T-helper 9 cell (primary cell): Measurements from ENCODE around the gene APC.
"Not testable (repeated sequence)": the region's sequence is repeated elsewhere in the genome, so short reads cannot be mapped to it uniquely, and the experiment has no call there.

Source experiments
- DNase-seq: peaks from one replicate; pipeline ENCODE4 v3.0.0-alpha.2; 2020
- total RNA-seq, 2 donors: gene quantifications; one replicate each; lab custom pipeline; 2026; lab: John Stamatoyannopoulos, UW

Gene APC
- total RNA-seq, result 50.7 to 92.1 reads per million in 2 donors

DNA sequence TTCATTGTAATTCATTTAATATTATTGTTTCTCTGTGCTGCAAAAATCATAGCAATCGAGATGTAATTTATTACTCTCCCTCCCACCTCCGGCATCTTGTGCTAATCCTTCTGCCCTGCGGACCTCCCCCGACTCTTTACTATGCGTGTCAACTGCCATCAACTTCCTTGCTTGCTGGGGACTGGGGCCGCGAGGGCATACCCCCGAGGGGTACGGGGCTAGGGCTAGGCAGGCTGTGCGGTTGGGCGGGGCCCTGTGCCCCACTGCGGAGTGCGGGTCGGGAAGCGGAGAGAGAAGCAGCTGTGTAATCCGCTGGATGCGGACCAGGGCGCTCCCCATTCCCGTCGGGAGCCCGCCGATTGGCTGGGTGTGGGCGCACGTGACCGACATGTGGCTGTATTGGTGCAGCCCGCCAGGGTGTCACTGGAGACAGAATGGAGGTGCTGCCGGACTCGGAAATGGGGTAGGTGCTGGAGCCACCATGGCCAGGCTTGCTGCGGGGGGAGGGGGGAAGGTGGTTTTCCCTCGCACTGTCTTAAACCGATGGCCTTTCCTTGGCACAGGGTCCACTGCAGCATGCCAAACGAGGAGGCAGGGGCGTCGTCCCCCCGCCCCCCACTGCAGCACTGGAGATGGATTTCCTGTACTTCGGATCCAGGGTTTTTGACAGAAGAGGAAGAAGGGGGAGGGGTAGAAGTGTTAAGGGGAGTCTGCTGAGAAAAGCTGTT is at the start of gene APC:
Gene APC (plus strand): TSS at position 423 of the 728 bp plus-strand sequence. CDS start 17,006 bp downstream, outside the sequence.
- DNase-seq, result peak; percentile 75

DNA sequence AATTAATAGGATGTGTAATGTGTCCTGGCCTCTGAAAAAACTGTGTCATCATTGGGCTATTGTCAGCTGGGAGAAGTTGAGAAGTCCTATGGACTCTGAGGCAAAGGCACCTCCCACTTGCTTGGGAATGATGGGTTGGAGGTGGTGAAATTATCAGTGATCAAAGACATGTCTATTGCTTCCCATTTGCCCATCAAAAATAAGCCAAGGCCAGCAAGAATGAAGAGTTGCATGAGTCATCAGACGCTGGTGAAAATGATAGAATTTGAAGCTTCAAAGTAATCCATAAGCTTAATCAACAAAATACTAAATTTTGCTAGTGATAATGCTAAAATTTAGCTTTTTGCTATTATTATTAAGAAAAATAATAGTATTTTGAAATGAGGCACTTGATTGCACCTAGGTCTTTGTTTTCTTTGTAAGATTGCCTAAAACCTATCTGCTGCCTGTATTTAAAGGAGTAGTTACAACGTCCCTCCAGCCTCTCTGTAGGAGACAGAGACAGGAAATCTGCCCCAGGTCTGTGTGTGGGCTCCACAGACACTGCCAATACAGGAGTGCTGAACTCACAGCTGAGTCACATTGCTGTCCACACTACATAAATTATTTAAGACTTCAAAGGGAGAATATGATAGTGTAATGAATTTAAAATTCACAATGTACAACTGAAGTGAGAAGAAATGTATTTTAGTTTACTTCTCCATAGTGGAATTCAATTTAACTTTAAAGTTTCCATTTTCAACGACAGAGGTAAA is 48.4 kb upstream of the APC start:
- no peak for DNase-seq

DNA sequence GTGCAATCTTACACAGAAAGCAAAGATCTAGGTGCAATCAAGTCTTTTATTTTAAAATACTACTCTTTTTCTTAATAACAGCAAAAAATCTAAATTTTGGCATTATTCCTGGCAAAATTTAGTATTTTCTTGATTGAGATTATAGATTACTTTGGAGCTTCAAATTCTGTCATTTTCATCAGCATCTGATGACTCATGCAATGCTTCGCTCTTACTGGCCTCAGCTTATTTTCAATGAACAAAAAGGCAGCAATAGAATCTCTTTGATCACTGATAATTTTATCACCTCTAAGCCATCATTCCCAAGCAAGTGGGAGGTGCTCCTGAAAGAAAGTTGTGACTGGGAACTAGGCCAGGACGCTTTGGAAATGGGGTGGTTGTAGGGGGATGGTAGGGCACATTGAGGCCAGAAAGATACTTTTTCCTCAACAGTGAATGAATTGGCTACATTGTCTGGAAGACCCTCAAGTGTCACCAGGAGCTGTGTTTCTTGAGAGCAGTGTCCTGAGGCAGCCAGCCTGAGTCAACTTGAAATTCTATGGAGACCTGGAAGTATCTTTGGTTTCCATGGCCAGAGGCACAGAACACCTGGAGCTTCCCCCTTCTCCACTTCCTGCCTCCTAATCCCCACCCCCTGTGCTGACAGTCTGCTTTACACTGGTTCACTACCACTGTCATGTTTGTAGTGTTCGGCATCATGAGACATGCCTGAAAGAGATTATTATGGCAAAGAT is 46.9 kb upstream of the APC start:
- no peak for DNase-seq

DNA sequence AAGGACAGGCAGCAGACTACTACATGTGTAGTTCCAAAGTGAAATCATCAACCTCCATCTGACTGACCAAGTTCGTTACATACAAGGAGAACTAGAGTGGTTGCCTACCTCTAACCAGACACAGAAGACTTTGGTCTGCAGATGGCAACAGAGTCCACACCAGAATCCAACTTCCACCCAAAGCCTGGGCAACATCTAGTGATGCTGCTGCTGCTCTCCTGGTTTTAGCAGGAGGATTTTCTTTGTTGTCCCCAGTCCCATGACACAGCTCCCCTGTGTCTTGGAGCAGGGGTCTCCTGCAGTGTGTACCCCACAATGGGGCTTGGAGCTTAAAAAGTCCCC is 46.4 kb upstream of the APC start:
- DNase-seq, result no peak

DNA sequence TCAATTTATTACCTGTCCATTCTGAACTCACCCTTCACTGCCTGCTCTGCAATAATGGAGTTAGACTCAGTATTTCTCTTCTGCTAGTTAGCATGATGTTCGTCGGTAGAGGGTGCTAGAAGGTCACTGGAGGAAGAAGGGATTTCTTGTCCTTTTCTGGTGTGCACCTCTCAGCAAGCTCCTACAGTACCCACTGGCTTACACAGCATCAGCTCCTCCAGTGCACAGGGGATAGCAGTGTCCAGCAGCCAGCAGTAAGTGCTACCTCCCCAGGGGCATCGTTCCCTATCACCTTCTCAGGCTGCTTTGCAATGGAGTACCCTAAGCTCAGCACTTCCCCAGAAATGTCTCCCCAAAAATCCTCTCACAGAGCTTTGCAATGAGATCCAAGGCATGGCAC is 45.9 kb upstream of the APC start:
- DNase-seq, result no peak

DNA sequence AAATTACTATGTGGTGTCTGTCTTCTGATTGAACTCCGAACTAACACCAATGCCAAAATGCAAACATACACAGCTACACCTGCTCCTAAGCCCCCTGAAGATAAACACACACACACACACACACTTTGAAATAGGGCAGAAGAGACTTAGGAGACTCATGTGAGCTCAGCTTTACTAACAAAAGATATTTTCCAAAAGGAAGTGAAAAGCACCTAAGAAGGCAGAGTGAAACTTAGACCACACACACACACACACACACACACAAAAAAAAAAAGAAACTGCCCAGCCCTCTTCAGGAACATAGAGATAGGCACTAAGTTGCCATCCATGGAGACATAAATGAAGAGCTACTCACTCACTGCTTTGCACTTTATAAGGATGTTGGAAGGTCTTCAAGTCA is 45.2 kb upstream of the APC start:
- DNase-seq, result no peak

DNA sequence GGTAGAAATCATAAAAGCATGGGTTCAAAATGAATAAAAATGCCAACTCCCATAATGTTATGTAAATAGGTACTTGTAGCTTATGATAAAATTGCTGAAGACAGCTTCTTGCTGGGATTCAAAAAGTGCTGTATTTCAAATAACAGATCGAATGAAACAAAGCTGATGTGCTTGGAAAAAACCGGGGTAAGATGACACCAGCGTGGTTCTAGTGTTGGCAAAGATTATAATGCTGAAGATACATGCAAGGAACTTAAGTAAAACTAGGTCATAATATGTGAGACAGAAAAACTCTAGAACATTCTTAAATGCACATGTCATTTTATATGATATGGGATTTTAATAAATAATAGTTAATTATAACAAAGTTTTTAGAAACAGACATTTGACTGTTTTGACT is 44.4 kb upstream of the APC start:
- DNase-seq, result no peak

DNA sequence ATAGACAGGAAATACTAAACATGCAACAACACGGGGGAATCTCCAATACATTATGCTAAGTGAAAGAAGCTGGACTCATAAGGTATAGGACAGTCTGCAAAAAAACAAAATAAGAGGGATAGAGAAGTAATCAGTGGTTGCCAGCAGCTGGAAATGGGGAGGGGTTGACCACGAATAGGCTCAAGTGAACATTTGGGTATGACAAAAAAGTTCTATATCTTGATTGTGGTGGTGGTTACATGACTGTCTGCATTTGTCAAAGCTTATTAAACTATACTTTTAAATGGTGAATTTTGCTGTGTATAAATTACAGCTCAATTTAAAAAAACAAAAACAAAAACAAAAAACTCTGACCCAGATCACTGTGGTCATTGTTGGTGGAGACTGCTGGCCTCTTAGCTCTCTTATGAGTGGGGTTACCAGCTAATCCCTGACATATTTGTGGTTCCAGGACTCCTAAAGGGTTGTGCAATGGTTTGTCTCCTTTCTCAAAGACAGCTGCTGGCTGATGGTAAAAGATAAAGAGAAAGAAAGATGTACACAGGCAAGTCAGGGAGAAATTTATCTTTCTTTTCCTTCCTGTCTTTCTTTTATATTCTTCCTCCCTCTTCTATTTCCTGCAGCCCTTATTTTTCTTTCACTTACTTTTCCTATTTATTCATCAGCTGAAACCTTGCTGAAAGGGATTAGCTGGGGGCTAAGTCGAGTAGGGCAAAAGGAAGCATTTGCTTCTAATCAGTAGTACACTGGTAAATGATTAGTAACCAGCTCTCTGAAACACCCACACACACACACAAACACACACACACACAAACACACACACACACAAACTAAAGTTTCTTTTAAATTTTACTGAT is 42.6 kb upstream of the APC start:
- no peak for DNase-seq

DNA sequence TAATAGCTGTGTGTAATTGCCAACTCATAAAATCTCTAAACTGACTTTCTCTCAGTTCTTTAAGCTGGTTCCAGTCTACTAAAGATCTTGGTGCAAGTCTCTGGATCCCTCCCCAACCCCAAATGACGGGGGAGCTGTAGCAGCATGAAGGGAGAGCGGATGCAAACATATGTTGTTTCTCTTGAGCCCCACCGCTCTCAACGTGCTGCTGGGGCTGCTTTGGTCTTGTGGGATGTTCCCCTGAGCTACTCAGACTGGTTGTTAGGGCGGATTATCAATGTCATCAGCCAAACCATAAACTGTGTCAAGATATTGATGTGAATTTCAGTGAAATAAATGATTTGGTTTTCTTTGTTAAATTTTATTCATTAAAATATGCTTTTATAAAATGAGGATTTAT is 40.9 kb upstream of the APC start:
- no peak for DNase-seq

DNA sequence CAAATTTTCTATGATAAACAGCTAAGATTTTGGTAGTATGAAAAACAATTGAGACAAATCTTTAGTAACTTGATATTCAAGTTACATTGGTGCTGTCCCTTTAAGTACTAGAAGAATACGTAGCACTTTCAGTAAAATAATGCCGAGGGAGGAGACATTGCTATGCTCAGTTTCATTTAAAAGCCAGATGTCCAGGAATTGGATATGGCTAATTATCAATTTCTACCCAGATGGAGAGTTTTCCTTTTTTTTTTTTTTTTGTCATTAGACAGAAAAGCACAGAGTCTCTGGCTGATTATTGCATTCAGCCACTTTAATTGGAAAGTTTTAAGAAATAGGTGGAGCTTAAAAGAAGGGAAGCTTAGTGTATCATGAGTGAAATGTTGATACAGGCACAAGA is 40.4 kb upstream of the APC start:
- DNase-seq, result no peak

DNA sequence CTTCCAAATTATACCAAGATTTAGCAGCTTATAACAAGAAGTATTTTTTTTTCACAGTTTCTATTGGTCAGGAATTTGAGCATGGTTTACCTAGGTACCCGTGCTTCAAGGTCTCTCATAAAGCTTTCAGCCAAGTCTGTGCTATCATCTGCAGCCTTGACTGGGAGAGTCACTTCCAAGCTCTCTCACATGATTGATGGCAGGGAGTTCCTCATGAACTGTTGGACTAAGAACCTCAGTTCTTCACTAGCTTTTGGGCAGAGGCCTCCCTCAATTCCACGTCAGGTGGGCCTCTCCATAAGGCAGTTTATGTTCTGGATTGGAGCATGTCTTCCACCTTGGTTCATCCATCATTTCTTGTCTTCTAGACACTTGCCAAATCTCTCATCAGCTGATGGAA is 39.9 kb upstream of the APC start:
- DNase-seq, result no peak

DNA sequence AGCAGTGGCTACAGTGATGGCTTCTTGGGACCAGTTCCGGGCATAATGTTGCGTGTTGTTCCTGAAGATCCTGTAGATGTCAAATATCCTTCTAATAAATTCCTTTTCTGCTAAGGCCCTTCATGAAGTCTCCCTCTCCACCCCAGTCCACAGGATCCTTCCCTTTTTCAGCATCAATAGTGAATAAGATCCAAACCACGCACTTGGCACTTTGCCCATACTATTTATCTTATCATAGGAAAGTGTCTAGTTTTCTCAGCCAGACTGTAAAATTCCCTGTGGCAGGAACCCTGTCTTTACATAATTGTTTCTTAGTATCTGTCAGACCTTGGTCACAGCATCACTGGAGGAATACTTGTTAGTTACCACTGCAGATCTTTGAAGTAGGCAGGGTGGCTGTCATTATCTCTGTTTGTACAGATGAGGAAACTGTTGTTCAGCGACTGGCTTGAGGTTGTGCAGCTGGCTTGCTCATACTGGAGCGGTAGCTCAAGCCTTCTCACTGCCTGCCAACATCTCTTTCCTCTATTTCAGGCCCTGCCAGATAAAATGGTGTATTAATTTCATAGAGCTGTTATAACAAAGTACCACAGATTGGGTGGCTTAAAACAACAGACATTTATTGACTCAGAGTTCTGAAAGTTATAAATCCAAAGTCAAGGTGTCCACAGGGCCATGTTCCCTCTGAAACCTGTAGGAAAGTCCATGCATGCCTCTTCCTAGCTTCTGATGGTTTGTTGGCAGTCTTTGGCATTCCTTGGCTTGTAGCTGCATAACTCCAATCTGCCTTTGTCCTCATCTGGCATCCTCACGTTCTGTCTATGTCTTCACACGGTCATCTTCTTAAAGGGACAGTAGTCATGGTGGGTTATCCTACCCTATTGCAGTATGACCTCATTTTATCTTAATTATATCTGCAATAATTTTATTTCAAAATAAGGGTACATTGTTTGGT is 33.5 kb upstream of the APC start:
- no peak for DNase-seq

DNA sequence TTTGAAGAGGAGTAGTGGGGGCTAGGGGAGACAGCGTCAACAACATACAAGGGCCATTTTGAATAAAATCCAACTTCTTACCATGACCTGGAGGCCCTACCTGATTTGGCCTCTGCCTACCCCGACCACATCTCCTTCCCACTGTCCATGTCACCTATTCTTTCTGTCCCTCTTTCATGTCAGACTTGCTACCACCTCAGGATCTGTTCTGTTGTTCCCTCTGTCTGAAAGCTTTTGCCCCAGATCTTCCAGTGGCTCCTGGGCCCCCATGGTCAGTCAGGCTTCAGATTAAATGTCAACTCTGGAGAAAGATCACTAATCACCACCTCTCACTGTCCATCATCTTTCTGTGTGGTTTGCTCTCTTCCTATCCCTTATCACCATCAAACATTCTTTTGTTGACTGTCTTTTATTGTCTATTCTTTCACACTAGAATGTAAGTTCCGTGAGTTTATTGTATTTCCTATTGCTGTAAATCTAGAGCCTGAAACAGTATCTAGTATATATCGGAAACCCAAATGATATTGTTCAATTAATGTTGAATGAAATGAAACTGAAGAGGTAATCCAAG is 31.2 kb upstream of the APC start:
- no peak for DNase-seq

DNA sequence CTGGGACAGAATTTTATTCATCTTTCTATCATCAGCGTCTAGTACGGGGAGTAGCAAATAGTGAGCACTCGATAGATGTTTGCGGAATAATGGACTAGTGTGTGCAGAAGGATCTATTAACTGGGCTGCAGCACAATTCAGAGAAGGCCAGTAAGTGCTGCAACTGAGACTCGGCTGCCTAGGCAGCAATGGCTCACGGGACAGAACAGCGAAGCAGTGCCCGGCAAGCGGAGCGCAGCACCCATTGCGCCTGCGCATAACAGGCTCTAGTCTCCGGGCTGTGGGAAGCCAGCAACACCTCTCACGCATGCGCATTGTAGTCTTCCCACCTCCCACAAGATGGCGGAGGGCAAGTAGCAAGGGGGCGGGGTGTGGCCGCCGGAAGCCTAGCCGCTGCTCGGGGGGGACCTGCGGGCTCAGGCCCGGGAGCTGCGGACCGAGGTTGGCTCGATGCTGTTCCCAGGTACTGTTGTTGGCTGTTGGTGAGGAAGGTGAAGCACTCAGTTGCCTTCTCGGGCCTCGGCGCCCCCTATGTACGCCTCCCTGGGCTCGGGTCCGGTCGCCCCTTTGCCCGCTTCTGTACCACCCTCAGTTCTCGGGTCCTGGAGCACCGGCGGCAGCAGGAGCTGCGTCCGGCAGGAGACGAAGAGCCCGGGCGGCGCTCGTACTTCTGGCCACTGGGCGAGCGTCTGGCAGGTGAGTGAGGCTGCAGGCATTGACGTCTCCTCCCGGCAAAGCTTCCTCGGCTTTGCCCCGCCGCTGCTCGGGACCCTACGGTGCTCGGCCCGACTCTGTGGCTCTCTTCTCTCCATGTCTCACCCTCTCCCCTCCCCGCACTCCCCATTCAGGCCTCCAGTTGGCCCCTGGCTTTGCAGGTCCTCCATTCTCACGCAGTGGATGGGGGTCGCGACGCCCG is 30.2 kb upstream of the APC start:
- DNase-seq, result peak; percentile 90

DNA sequence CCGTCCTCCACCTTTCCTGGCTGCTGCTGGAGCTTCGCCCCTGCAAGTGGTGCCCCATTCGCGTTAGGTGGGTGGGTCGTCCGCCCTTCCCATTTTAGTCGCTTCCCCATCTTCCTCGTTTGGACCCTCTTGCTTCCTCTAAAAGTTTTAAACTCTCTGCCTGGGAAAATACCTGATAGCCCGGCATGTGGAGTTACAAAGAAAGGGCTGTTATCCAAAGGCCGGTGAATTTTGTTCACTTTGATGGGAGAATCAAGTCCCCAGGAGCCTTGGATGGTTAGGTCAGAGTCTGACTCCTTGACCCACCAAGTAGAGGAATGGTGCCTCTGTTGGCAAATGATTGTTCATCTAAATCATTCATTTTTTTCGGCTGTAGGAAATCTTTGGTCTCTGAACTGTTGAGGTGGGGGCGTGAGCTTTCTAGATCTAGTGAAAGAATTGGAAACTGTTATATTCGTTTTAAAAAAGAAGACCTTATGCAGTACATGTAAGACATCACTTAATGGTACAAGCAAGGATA is 29.5 kb upstream of the APC start:
- DNase-seq, result no peak

DNA sequence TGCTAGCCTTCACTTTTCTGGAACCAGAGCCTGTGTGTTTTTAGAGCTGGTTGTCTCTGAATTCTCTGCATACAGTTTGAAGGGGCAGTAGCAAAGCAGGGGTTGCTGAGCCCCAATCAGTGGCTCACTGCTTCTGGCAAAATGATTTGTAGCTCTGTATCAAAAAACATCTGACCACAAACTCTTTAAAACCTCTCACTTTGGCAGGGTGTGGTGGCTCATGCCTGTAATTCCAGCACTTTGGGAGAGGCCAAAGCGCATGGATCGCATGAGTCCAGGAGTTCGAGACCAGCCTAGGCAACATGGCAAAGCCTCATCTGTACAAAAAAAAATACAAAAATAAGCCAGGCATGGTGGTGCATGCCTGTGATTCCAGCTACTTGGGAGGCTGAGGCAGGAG is 28.3 kb upstream of the APC start:
- no peak for DNase-seq

DNA sequence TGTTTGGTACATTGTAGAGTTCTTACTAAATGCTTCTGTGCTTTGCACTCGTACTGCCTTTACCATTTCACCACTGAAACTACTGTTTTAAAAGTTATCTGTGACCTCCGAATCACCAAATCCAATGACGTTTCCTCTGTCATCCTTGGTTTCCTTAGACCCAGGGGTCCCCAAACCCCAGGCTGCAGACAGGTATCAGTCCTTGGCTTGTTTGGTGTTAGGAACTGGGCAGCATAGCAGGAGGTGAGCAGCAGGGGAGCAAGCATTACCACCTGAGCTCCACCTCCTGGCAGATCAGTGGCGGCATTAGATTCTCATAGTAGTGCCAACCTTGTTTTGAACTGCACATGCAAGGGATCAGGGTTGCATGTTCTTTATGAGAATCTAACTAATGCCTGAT is 26.8 kb upstream of the APC start:
- no peak for DNase-seq

DNA sequence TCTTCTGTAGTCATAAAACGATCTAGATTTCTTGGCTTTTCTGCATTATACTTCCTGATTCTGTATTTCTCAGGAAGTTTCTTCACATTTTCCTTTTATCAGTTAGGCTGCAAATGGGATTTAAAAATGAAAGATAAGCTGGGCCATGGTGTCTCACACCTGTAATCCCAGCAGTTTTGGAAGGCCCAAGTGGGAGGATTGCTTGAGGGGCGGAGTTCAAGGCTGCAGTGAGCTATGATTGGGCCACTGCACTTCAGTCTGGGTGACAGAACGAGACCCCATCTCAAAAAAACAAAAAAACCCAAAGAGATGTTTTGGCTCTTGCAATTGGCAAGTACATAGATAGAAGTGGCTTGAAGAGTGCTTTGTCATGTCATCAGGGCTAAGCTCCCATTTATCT is 26.2 kb upstream of the APC start:
- DNase-seq, result no peak

DNA sequence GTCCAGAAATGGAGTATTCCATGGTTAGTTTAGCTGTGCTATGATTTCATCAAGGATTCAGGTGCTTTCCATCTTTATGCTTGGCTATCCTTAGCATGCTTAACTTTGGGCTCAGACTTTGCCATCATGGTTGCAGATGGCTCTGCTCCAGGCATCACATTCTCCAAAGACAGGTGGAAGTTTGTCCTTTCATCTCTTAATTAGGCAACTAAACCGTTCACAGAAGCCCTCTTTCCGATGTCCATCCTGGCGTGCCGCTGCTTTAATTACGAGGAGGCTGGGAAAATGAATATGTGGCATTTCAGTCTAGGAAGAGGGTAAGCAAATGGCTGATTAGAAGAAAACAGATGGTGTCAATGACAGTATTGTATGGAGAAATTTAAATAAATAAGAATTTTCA is 24.5 kb upstream of the APC start:
- DNase-seq, result no peak

DNA sequence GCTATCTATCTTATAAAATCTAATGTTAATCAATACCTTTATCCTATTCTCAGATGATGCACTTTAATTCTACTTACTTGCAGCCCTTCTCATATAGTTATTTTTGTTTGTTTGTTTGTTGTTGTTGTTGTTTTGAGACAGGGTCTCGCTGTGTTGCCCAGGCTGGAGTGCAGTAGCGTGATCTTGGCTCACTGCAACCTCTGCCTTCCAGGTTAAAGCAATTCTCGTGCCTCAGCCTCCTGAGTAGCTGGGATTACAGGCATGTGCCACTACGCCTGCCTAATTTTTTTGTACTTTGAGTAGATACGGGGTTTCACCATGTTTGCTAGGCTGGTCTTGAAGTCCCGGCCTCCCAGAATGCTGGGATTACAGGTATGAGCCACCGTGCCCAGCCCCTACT is 20.8 kb upstream of the APC start:
- DNase-seq, result not testable (repeated sequence)
